NCI-H524 (cell line): Measurements from ENCODE around the gene STK32B.

Experiments
- DNase-seq, 2 experiments: peaks; one replicate each; lab custom pipeline; 2025; lab: John Stamatoyannopoulos, UW

The STK32B gene

GRCh38 chr4:5069901-5070300 lies 18.6 kb downstream of the STK32B start:
- no peak for DNase-seq

GRCh38 chr4:5072948-5073347 lies 21.7 kb downstream of the STK32B start:
- no peak for DNase-seq

- DNase-seq, result no peak
These were observed 26.7 kb downstream of the STK32B start for GRCh38 chr4:5078009-5078408.

- no peak for DNase-seq
These were observed 28.3 kb downstream of the STK32B start for GRCh38 chr4:5079581-5079980.

DNA sequence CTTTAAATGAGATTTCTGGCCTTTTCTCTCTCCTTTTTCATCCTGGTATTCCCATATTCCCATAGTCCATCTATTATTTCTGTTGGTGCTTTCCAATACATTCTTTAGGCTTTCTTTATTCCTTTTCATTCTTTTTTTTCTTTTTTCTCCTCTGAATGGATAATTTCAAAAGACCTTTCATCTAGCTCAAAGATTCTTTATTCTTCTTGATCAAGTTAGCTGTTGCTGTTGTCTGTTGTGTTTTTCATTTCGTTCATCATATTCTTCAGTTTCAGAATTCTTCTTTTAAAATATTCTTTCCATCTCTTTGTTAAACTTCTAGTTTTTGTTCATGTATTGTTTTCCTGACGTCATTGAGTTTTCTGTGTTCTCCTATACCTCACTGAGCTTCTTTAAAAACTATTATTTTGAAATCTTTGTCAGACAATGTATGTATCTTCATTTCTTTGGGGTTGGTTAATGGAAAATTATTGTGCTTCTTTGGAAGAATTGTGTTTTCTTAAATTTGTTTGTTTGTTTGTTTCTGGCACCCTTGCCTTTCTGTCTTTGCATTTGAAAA lies 30.2 kb downstream of the STK32B start:
- no peak for DNase-seq

DNA sequence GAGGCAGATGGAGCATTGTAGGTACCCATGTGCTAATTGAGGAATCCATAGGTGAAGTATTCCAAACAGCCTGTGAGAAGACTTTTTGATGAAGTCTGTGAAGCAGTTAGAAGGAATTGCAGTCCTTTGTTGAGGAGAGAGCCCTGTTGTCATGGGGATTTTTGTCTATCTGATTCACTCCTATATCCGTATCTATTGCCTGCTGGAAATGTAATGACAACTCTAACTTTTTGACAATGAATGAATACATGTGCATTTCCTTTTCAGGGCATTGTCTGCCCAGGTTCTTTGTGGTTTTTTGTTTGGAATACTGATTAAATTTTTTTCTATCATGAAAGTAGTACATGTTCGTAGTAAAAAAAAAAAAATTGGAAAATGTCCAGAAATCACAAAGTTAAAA lies 31.1 kb downstream of the STK32B start:
- no peak for DNase-seq

- DNase-seq, result no peak
These were observed 33.7 kb downstream of the STK32B start for GRCh38 chr4:5084911-5085475.

DNA sequence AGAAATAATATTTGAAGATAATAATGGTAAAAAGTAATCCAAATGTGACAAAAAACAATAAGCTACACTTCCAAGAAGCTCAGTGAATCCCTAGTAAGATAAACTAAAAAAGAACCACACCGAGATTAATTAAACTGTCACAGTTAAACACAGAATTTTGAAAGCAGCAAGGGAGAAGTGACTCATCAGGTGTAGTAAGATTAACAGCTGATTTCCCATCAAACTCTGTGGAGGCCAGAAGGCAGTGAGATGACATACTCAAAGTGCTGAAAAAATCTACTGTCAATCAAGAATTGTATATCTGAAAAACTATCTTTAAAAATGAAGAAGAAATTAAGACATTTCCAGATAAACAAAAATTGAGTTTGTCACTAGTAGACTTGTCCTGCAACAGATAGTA lies 35.3 kb downstream of the STK32B start:
- no peak for DNase-seq

DNA sequence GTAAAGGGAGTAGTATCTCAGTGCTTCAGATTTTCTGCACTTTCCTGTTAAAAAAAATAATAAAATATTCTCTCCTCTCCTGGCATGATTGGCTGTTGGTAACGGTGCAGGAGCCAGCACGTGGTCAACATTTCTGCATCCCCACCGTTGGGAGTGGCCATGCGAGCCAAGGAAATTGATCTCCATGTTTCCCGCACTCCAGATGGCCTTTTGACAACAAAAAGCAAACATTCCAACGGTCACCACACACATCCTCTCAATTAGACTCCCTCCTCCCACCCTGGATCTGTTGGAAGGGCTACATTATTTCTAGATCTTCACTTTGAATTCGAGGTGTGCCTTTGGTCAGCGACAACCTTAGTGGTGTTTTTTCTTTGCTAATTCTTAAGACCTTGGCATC lies 45.0 kb downstream of the STK32B start:
- DNase-seq, result no peak

- DNase-seq, result no peak
These were observed 46.9 kb downstream of the STK32B start for GRCh38 chr4:5098176-5098575.

DNA sequence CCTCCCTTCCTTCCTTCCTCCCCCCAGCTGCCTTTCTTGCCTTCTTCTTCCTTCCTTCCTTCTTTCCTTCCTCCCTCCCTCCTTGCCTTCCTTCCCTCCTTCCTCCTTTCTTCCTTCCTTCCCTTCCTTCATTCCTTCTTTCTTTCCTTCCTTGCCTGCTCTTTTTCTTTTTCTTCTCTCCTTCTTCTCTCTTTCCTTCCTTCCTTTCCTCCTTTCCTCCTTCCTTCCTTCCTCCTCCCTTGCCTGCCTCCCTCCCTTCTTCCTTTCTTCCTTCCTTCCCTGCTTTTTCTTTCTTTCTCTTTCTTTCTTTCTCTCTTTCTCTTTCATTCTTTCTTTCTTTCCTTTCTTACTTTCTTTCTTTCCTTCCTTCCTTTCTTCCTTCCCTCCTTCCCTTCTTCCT lies 49.1 kb downstream of the STK32B start:
- no peak for DNase-seq

GRCh38 chr4:5100986-5101385 lies 49.7 kb downstream of the STK32B start:
- no peak for DNase-seq

- DNase-seq, result no peak
These were observed 50.3 kb downstream of the STK32B start for GRCh38 chr4:5101571-5101970.

DNA sequence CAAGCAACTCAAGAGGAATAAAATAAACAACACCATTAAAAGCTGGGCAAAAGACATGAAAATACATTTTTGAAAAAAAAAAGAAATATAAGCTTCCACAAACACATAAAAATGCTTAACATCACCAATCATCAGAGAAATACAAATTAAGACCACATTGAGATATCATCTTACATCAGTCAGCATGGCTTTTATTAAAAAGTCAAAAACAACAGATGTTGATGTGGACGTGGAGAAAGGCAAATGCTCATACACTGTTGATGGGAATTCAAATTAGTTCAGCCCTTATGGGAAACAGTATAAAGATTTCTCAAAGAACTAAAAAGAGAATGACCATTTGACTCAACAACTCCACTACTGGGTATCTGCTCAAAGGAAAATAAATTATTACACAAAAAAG lies 59.6 kb downstream of the STK32B start:
- peak in 1 of 2 experiments; percentile 19 for DNase-seq

- no peak for DNase-seq
These were observed 61.2 kb downstream of the STK32B start for GRCh38 chr4:5112333-5113095.

GRCh38 chr4:5114950-5115349 lies 63.7 kb downstream of the STK32B start:
- DNase-seq, result no peak

DNA sequence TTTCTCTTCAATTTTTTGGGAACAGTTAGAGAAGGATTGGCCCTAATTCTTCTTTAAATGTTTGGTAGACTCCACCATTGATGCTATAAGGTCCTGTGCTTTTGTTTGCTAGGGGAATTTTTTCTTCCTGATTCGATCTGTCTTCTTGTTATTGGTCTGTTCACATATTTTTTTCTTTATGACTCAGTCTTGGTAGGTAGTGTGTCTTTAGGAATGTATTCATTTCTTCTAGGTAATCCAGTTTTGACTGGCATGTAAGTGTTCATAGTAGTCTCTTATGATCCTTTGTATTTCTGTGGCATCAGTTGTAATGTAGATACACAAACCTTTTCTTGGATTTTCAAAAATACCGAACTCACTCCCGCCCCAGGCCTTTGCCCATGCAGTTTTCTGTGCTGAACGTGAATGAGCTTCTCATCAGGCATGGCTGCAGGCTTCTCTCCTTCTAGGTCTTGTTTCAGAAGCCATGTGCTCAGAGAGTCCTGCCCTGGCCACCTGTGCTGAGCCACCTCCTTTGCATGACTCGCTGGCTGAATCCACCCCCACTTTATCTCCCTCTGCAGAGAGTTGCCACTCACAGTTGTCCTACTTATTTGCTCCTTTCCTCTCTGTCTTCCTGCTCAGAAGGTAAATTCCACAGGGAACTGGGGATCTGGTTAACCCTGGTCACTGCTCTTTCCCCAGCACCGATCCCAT lies 67.0 kb downstream of the STK32B start:
- no peak for DNase-seq

- no peak for DNase-seq
These were observed 67.9 kb downstream of the STK32B start for GRCh38 chr4:5118994-5119835.

- DNase-seq, result no peak
These were observed 68.8 kb downstream of the STK32B start for GRCh38 chr4:5120067-5120466.

DNA sequence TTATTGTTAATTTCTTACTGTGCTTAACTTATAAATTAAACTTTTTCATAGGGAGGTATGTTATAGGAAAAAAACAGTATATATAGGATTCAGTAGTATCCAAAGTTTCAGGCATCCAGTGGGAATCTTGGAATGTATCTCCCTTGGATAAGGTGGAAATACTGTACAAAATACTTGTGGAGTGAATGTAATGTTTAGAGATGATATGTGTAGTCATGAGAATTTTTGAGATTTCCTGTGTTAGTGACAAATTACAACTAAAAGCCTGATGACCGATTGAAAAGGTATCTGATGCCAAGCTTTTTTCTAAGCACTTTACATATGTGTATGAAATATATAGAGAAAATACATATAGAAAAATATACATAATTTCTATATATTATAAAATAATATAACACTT lies 69.2 kb downstream of the STK32B start:
- no peak for DNase-seq

DNA sequence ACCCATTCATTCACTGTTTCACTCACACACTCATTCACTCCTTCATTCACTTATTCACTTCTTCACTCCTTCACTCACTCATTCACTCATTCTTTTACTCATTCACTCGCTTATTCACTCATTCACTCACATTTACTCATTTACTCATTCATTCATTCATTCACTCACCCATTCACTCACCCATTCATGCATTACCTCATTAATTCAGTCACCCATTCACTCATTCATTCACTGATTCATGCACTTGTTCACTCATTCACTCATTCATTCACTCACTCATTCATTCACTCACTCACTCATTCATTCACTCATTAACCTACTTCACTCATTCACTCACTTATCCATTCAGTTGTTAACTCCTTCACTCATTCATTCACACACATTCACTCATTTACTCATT lies 70.8 kb downstream of the STK32B start:
- no peak for DNase-seq

DNA sequence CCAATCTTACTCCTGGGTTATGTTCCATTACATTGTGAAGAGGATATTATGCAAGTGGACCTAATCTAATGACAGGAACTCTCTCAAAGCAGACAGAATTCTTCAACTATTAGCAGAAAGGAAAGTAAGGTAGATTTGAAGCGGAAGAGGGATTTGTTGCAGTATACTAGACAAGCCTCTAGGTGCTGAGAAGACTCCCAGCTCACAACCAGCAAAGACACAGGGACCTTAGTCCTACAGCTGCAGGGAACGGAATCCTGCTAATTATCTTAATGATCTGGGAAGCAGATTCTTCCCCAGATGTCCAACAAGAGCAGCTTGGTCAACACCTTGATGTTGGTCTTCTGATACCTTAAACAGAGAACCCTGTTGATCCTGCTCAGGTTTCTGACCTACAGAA lies 73.6 kb downstream of the STK32B start:
- DNase-seq, result peak; percentile 18 to 59
